ENCODE data around the gene CCDC184.
"Not testable (repeated sequence)": the region's sequence is repeated elsewhere in the genome, so short reads cannot be mapped to it uniquely, and the experiment has no call there.

CCDC184 gene

GRCh38 chr12:48203192-48203591 lies 19.7 kb downstream of the CCDC184 start, which contains the start of gene OR10AD1:
Gene OR10AD1, minus strand, starts transcription at chr12:48203292. Its CDS starts 0 bp downstream, at chr12:48203292.
- DNase-seq (ENCODE audit: low spot score), result no peak

- DNase-seq (ENCODE audit: low spot score), result not testable (repeated sequence)
These were observed 26.1 kb downstream of the CCDC184 start for GRCh38 chr12:48209495-48209894.

GRCh38 chr12:48216785-48217184 lies 33.3 kb downstream of the CCDC184 start:
- no peak for DNase-seq (ENCODE audit: low spot score)

GRCh38 chr12:48219631-48220030 lies 36.2 kb downstream of the CCDC184 start:
- DNase-seq (ENCODE audit: low spot score), result no peak

- no peak for DNase-seq (ENCODE audit: low spot score)
These were observed 37.3 kb downstream of the CCDC184 start for GRCh38 chr12:48220701-48221100.

GRCh38 chr12:48221645-48222044 lies 38.2 kb downstream of the CCDC184 start:
- DNase-seq (ENCODE audit: low spot score), result no peak

- DNase-seq (ENCODE audit: low spot score), result not testable (repeated sequence)
These were observed 41.1 kb downstream of the CCDC184 start for GRCh38 chr12:48224533-48224932.

- not testable (repeated sequence) for DNase-seq (ENCODE audit: low spot score)
These were observed 47.9 kb downstream of the CCDC184 start for GRCh38 chr12:48231169-48231958.

Data from AG08396 (cell line).